Stimulated activated CD4-positive, alpha-beta T cell treated with anti-CD3 and anti-CD28 coated beads, Interleukin-12 subunit alpha, Interleukin-12 subunit beta, amount 100 ng/mL, for 24 hours (primary cell): ENCODE results near the gene FAM83D.
"Not testable (repeated sequence)": the region's sequence is repeated elsewhere in the genome, so short reads cannot be mapped to it uniquely, and the experiment has no call there.

ENCODE experiments used
- DNase-seq, 2 experiments: peaks; one replicate each; pipeline ENCODE4 v3.0.0-alpha.2; 2020; ENCODE audit warnings: low read depth in 2 of 2

FAM83D gene

DNA sequence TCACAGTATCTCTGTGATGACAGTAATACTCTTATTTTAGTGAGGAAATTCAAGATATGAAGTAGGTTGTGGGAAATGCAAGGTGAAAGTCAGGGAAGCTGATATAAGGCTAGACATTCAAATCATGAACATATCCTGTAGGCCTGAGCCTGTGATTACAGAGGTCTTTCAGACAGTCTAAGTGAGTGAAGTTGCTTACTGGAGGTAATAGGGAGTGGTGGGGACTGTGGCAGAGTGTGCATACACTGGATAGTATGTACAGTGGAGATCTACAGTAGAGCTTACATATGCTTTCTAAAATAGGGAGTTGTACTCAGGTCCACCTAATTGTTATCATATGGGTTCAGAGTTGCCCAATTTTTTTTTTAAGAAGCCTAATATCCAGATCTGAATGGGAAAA, 39.0 kb downstream of the FAM83D start:
- no peak for DNase-seq

DNA sequence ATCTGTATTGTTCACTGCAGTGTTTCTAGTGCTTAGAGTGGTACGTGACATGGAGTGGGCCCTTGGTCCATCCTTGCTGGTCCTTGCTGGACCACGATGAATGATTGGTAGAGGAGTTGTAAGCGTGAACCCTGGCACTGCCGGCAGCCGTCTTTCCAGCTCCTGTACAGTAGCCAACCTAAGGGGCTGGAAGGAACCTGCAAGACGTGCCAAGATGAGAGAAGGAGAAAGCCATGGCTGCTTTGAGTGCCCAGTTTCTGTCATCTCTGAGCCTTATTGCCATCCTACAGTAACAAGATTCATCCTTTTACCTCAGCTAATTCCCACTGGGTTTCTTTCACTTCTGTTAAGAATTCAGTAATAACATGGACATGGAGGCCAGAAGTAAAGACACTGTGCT, 41.9 kb downstream of the FAM83D start:
- no peak for DNase-seq

DNA sequence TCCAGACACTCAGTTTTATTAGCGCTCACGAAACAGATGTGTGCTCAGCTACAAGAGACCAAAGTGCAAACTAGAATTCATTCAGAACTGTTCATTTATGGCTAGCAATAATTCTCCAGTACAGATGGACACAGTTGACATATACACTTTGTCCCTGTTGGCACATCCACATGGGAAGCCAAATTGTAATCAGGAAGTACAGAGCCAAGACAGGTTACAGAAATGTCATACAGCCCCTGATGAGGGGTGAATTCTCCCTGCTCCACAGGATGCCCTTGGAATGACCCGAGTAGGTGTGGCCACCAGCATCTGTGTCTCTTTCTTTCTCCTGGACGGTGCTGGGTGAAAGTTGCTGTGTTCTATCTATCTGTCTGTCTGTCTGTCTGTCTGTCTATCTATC, 43.5 kb downstream of the FAM83D start:
- DNase-seq, result no peak

DNA sequence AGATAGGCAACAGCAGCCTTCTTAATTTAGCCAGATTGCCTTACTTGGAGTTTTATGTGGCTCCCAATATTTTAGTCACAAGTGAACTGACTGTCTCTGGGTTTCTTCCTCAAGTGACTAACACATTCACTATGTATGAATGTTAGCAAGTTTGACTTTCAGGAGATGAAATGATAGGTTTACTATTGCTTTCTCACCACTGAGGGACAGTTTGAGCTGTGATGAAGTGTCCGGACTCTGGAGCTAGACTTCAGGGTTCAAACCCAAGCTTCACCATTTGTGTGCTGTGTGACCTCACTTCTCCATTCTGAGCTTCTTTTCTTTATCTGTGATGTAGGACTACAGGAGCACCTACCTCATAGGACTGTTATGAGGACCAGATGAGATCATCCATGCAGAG, 44.1 kb downstream of the FAM83D start:
- DNase-seq, result no peak

DNA sequence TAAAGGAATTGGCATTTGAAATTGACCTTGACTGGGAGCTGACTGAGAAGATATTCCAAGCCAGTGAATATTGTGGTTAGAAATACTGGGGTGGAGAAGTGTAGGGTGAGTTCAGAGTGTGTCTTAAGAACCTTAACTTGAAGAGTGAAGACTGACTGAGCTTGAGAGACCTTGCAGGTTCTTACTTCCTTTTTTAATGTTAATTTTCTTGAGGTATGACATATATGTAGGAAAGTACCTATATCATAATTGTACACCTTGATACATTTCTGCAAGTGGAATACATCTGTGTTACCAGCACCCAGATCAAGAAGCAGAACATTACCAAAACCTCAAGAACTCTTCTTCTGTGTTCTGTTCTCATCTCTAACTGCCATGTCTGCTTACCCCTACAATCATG, 46.9 kb downstream of the FAM83D start:
- no peak for DNase-seq

DNA sequence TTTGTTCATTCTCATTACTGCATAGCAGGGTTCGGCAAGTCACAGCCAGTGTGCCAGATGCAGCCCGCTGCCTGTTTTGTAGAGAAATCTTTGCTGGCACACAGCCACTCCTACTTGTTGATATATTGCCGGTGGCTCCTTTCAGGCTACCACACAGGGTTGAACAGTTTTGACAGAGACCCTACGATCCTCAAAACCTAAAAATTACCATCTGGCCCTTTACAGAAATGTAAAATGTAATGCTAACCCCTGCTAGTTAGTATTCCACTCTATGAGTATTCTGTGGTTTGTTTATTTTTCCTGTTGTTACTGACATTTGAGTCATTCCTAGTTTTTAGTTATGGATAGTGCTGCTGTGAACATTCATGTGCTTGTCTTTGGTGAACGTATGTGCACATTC, 47.4 kb downstream of the FAM83D start:
- DNase-seq, result no peak

DNA sequence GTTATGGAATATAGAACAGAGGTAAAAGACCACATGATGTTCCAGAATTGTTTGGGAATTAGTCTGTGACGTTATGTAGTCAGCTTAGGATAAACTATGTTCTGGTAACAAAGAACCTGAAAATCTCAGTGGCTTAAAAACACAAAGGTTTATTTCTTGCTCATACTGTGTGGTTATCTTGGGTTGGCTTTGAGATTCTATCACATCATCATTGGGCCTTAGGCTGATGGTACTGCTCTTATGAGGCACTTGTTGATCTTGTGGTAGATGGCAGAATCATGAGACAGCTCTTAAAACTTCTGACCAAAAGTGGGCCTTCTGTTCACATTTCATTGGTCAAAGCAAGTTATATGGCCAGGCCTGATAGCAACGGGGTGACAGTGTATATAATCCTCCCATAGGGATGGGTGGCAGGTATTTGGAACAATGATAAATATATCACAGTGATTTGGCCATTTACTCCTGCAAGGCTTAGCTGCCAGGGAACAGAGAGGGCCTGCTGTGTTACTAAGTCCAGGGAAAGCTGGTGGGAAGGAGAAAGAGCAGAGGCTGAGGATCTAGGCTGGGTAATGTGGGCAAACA, 49.4 kb downstream of the FAM83D start:
- DNase-seq, result no peak

DNA sequence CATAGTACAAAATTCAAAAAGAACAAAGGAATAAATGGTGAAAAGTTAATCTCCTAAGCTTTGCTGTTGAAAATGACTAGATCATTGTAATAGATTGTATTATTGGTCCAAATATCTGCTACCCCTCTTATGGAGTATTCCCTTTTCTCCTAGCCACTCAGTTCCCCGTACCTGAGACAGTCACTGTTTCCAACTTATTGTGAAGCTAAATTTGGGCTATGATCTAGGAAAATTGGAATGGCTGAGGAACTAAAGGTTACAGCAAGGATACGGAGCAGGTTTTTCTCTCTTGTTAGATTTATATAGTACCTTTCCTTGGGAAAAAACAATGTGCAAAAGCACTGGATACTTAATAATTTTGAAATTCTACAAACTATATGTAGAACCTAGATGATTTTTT, 53.2 kb downstream of the FAM83D start:
- no peak for DNase-seq

DNA sequence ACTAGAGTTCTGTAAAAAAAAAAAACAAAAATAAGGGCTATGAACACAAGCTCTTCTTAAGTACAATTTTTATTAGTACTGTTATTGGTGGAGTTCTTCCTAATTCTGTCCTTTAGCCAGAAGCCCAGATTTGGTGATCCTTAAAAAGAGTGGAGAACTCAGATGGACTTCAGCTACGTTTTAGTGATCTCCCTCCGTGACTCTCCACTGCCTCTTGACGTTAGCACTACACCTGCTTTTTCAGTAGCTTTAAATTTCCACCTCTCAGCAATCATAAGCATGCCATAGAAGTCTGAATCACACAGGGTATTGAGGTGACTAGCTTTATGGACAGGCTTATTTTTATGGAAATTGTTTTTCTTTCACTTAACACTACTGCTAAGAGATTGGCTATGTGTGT, 53.6 kb downstream of the FAM83D start:
- DNase-seq, result no peak

DNA sequence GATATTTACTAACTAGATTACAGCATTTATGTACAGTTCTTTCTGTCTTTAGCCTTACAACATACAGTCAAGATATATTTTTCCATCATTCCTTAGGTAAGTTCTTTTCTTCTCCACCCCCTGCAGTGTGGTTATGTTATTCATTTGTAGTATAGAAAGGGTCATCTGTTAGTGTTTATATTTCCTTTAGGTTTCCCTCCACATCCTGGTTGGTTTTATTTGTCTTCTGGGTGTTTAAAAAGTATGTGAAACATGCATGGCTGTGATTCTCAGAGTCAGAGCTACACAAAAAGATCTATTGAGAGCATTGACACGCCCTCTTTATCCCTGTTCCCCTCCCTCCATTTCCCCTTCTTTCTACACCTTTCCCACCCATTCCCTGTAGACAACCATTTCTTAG, 56.1 kb downstream of the FAM83D start:
- no peak for DNase-seq

DNA sequence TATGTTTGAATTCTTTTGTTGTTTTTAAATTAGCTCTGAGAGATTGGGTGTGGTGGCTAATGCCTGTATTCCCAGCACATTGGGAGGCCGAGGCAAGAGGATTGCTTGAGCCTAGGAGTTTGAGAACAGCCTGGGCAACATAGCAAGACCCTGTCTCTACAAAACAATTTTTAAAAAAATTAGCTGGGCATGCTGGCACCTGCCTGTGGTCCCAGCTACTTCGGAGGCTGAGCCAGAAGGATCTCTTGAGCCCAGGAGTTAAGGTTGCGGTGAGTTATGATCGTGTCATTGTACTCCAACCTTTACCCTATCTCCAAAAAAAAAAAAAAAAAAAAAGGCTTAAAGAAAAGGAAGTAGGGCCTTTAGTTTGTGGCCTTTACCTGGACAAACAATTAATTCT, 58.8 kb downstream of the FAM83D start:
- no peak for DNase-seq

DNA sequence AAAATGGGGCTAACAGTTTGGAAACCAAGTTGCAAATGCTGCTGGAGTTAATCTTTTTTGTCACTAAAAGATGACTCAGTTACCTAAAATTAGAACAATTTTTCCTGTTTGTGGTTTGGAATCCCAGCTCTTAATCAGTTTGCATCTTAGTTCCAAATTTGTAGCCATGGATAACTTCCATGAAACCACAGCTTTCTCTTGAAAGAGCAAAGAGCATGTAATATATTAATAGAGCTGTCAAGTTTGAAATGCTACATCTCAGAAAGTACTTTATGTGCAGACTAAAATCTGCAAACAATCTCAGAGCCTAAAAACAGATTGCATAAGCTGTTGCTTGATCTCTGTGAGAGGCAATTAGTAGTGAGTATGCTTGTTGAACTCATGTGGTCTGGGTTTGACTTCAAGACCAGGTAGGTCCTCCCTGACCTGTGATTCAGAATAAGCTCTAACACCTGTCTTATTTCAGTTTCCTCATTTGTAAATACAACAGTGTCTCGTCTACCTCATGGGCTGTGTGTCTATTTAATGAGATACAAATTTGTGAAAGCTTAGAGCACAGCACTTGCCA, 59.5 kb downstream of the FAM83D start:
- no peak for DNase-seq

DNA sequence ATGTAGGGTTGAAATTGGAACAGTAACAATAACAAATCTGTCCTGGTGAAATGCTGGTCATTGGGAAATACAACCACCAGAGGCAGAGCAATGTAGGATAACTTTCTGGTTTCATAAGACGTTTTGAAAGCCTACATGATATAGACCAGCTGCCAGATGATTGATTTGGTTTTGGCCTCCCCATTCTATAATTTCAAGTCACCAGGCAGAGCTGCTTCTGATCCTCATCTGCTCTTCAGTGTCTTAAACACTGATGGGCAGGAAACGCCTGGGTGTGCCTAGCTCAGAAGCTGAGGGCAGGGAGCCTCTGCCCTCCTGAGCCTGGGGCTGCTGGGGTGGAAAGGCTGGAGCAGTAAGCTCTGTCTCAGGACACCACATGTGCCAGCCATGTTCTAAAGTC, 60.4 kb downstream of the FAM83D start:
- no peak for DNase-seq

DNA sequence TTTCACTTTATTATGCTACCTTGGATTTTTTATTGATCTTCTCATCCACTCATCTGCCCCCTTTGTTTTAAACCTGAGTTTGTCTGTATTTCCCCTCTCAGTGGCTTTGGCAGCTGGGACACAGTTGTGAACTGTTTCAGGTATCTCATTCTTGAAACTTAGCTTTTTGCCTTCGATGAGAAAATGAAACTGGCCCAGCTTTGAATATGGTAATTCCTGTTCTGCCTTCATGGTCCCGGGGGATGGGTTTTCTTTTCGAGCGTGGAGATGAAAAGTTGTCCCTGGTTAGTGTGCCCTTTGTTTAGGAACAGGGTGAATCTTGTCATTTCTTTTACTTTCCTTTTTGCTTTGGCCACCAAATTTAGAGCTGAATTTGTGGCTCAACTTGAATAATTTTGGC, 61.6 kb downstream of the FAM83D start:
- DNase-seq, result no peak

DNA sequence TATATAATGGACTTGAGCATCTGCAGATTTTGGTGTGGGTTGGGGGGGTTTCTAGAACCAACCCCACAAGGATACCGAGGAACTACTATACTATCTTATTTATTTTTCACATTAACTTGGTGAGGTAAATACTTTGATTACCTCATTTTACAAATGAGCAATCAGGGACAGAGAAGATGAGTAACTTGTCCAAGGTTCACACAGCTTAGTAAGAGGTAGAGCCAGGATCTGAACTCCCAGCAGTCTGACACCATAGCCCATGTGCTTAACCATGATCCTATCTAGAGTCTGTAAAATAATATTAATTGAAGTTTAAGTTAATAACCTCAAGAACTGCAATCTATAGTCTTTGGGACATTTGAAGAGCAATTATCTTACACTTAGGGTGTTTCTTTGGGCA, 64.5 kb downstream of the FAM83D start:
- no peak for DNase-seq

DNA sequence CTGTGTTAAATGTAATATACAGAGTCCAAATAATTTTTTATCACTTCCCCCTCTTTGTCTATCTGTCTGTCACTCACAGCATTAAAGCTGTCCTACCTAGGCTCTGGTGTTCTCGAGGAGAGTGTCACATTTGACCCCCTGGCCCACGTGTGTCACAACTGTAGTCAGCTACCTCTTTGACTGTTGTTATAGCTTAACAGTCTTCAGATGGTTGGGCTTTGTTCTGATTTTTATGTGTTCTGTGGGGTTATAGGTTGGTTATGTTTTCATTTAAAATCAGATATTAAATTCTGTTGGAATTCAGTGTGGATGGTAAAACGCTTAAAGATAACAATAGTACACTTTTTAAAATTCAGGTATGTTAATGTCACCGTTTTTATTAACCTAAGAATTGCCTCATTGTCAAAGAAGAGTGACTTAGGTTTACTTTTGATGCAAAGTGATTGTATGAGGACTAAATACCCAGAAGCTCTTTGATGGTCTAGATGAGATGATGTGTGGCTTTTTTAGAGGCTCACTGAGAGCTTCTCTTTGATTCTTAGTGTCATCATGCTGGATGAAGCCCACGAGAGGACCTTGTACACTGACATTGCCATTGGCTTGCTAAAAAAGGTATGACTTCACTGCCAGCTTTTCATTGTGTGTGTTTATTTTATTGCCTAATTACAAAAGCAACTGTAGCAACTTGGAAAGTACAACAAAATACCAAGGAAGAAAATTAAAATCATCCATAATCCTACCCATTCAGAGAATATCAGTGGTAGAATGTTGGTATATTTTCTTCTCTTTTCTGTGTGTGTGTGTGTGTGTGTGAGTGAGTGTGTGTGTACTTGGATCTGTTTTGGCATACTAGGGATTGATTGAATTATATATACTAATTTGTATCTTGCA, 65.8 kb downstream of the FAM83D start:
- no peak for DNase-seq

DNA sequence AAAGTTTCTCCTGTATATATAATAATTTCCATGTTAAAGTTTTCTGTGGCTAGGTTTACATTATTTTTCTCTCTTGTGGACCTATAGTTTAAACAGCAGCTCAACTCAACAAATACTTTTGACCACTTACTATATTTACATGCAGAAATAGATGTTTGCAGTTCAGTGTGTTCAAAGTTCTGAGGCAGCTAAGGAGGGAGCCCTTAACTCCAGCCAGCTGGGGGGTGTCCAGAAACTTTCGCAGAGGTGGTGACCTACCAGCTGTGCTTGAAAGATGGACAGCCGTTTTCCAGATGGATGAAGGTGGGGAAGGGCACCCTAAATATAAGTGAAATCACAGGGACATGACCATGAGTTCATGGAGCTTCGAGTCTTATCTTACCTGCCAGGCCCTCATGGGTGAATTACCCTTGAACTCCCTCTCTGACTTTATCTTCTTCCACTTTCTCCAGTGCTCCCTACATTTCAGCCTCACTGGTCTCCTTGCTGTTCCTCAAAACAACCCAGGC, 69.4 kb downstream of the FAM83D start:
- no peak for DNase-seq

DNA sequence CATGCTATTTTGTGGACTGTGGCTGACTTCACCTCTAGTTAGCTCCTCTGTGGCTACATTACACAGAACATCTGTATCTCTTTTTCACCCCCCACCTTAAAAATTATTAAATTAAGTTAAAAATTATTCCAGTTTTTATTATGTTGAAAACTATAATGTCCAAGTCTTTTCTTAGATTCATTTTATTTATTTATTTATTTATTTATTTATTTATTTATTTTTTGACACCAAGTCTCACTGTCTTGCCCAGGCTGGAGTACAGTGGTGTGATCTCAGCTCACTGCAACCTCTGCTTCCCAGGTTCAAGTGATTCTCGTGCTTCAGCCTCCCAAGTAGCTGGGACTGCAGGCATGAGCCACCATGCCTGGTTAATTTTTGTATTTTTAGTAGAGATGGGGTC, 70.6 kb downstream of the FAM83D start:
- not testable (repeated sequence) for DNase-seq

DNA sequence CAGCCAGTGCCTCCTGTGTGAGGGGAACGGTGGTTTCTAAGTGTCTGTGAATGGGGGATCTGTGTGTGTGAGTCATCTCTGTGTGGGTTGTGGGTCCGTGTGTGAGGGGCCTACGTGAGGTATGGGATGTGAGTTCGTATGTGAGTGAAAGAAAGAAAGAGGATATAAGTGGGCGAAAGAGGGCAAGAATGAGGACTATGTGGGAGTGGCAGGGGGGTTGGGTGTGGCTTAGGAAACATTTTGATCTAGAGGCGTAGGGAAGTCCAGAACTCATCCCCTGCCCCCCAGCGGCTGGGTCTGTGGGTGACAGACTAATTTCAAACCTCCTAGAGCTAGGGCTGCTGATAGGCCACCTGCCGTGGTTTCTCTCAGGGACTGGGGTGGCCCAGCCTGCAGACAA, 71.4 kb downstream of the FAM83D start:
- DNase-seq, result peak; percentile 3 to 68

DNA sequence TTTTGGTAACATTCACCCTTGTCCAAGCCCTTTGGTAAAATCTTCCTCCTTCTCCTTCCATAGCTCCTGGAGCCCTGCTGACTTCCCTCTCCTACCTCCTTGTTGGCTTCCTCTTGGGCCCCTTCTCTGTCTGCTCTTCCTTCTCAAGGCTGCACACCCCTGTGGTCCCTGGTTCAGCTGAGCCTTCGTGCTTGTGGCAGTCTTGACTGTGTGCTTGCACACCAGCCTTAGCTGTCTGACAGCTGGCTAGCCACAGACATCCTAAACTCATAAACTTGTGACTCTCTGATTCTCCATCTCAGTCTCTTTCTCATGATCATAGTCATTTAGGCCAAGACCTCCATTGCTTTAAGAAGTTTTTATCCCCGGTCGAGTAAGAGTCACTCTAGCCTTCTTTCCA, 73.0 kb downstream of the FAM83D start:
- no peak for DNase-seq

DNA sequence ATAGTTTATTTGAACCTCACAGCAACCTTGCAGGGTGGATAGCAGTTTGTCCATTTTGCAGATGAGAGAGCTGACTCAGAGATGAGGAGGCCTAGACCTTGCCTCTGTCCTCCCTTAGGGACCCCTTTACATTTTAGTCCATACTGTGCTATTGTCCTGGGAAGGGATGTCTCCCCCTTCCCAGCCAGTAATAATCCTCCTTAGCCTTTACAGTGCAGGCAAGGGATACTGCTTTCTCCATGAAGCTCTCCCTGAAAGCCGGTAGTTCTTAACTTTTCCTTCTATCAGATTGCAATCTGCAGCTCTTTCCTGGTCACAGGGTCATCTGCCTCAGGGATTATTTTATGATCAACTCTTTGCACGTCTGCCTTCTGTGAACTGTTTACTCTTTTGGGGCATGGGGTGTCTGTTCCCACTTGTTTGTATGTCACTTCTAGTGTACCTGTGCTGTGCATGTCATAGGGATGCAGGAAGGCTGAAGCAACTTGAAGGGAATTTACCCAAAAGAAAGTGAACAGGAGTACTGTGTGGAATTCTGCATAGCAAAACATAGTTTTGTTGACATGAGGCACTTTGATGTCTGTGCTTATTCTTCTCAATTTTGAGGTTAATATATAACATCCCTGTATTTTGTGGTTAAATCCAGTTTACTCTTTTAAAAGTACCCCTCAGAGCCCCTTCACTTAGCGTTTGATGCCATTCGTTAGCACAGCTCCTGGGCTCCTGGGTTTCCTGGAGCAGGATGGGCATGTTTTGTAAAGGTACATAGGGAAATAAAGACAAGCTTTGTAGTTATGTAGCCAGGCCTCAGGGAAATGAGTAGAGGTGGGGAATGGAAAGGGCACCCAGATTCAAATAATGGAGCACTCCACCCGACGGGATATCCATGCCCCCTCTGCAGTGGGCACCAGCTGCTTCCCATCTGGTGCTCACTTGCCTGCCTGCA, 74.0 kb downstream of the FAM83D start:
- DNase-seq, result no peak
